ENCODE measurements around the gene RERE. TPM values are rescaled to one million over a fixed set of nuclear protein-coding genes. Genes with fewer than 3 reads are reported as not detected.

The RERE gene
- total RNA-seq, 4 donors from 2014 or later = 118 to 244 (median 131) TPM

DNA sequence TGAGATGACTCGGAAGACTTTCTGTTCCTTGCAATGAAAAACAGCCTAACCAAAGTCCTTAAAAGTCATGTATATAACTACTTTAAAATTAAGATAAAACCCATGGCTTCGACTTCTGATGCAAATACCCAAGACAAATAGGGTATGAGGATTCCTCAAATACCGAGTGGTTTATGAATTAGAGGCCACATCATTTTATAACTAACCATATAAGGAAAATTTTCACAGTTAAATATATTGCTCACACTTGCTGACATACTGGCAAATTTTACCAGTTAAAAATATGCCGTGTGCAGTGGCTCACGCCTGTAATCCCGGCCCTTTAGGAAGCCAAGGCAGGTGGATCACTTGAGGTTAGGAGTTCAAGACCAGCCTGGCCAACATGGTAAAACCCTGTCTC, 5.4 kb downstream of the RERE start:
- no peaks in the 10 kb centered on the region for H3K36me3 ChIP-seq
- peaks cover 12 to 40% of the 10 kb centered on the region in 2 donors for H3K4me1 ChIP-seq
- H3K4me3 ChIP-seq (replicated peaks in 1 of 3) = no peak overlapping the region
- H3K9me3 ChIP-seq = no peaks in the 10 kb centered on the region
- TF ChIP-seq POLR2A (IDR thresholded peaks at IDR 0.05) (no peak), CTCF (IDR thresholded peaks at IDR 0.05) (no peak)
- WGBS, 2 donors = 78 to 92% methylated on average over 6 of the region's 6 CpGs
- intact Hi-C loops (cut with DNase I) = no loop called here
- H3K27me3 ChIP-seq = no peaks in the 10 kb centered on the region
- no peak overlapping the region for H3K27ac ChIP-seq
- no peak for DNase-seq

- no peak for DNase-seq
- intact Hi-C loops (cut with DNase I) = no loop called here
- no peak for TF ChIP-seq POLR2A (IDR thresholded peaks at IDR 0.05)
- TF ChIP-seq CTCF (IDR thresholded peaks at IDR 0.05) = no peak
- H3K27ac ChIP-seq = no peak overlapping the region
- H3K4me1 ChIP-seq = peaks cover 12 to 38% of the 10 kb centered on the region in 2 donors
- H3K9me3 ChIP-seq = no peaks in the 10 kb centered on the region
- no peak overlapping the region for H3K4me3 ChIP-seq (replicated peaks in 1 of 3)
- H3K27me3 ChIP-seq = no peaks in the 10 kb centered on the region
- no peaks in the 10 kb centered on the region for H3K36me3 ChIP-seq
- 87 to 90% methylated on average over 4 of the region's 4 CpGs for WGBS, 2 donors
Measured at GRCh38 chr1:8810987-8811386, 6.5 kb downstream of the RERE start.

- no peak for DNase-seq
- intact Hi-C loops (cut with DNase I) = no loop called here
- WGBS, 2 donors = 86 to 90% methylated on average over 1 of the region's 1 CpG
- Histone ChIP-seq H3K27me3 (no peaks in the 10 kb centered on the region), H3K4me3 (replicated peaks in 1 of 3) (no peak overlapping the region), H3K4me1 (peaks cover 3 to 22% of the 10 kb centered on the region in 2 donors), H3K27ac (no peak overlapping the region), H3K36me3 (no peaks in the 10 kb centered on the region), H3K9me3 (no peaks in the 10 kb centered on the region)
- TF ChIP-seq CTCF (IDR thresholded peaks at IDR 0.05) = no peak
Measured at GRCh38 chr1:8809342-8809736, 8.1 kb downstream of the RERE start.

DNA sequence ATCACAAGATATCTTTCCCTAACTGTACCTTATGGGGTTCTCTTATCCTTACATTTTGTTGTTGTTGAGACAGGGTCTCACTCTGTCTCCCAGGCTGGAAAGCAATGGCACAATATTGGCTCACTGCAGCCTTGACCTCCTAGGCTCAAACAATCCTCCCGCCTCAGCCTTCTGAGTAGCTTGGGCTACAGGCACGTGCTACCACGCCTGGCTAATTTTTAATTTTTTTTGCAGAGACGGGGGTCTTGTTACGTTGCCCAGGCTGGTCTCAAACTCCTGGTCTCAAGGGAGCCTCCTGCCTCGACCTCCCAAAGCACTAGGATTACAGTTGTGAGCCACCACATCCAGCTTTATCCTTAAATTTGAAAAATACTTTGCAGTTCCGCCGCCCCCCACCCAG, 10.4 kb downstream of the RERE start:
- DNase-seq = no peak
- no peak for TF ChIP-seq CTCF (IDR thresholded peaks at IDR 0.05)
- TF ChIP-seq POLR2A (IDR thresholded peaks at IDR 0.05) = no peak
- 80 to 90% methylated on average over 8 of the region's 8 CpGs for WGBS, 2 donors
- intact Hi-C loops (cut with DNase I) = no loop called here
- Histone ChIP-seq H3K9me3 (no peaks in the 10 kb centered on the region), H3K27ac (no peak overlapping the region), H3K4me1 (peaks cover 0 to 2% of the 10 kb centered on the region in 2 donors), H3K4me3 (replicated peaks in 1 of 3) (no peak overlapping the region), H3K36me3 (no peaks in the 10 kb centered on the region), H3K27me3 (no peaks in the 10 kb centered on the region)

DNA sequence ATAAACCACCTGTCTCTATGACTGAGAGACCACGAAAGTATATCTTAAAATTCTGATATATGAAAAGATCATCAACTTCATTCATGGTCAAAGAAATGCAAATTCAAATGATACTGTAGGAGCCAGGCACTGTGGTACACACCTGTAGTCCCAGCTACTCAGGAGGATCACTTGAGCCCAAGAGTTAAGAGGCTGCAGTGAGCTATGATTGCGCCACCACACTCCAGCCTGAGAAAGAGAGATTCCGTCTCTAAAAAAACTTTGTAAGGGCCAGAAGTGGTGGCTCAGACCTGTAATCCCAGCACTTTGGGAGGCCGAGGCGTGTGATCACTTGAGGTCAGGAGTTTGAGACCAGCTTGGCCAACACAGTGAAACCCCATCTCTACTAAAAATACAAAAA, 17.0 kb downstream of the RERE start:
- Histone ChIP-seq H3K36me3 (no peaks in the 10 kb centered on the region), H3K9me3 (no peaks in the 10 kb centered on the region), H3K27ac (no peak overlapping the region), H3K4me3 (replicated peaks in 1 of 3) (no peak overlapping the region), H3K27me3 (no peaks in the 10 kb centered on the region), H3K4me1 (peaks cover 0 to 2% of the 10 kb centered on the region in 2 donors)
- WGBS, 2 donors = 87 to 91% methylated on average over 5 of the region's 5 CpGs
- TF ChIP-seq POLR2A (IDR thresholded peaks at IDR 0.05) (no peak), CTCF (IDR thresholded peaks at IDR 0.05) (no peak)
- intact Hi-C loops (cut with DNase I) = no loop called here
- no peak for DNase-seq

All from thyroid gland (tissue), 4 donors.